NT2/D1 (cell line): ENCODE measurements around the gene ARRDC1.

Experiments used
- SUZ12 ChIP-seq: IDR thresholded peaks from 2 replicates; pipeline ENCODE4 v1.6.1; 2011; ENCODE audit not compliant: insufficient read length, insufficient read depth; ENCODE audit errors: extremely low read depth
- ZNF274 ChIP-seq: IDR thresholded peaks from 2 replicates; pipeline ENCODE4 v1.6.1; 2011; ENCODE audit warnings: mild to moderate bottlenecking, low read depth, low read length

DNA sequence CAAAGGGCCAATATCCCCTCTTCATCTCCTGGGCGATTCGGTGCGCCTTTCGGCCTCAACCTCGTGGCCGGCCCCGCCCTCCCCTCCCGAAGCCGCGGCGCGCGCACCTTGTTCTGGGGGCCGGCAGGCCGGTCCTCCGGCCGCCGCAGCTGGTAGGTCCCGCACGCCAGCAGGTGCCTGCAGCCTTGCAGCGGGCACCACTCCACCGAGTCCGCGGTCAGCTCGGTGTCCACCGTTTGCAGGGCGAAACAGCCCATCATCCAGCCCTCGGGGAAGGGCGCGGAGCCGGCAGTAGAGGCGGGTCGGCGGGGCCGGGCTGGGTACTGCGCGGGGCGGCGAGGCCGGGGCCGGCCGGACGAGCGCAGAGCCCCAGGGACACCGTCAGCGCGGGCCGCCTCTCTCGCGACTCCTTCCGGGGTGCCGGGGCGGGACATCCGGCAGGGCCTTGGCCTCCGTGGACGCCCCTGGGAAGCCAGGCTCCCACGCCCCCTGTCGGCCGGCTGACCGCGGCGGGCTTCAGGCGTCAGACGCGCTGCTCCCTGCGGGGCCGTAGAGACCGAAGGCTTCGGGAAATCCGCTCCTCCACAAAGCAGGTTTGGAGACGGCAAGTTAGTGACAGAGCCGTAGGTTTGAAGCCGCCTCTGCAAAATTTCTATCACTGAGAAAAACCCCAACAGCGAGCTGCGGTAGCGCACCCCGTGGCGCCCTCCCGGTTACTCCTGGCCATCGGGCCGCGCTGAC lies 26.8 kb upstream of the ARRDC1 start, which contains the start of gene DPH7:
- TF ChIP-seq ZNF274 (no peak), SUZ12 (no peak)
